ENCODE results near the gene MPP3. TPM values are rescaled to one million over a fixed set of nuclear protein-coding genes. Genes with fewer than 3 reads are reported as not detected.

Gene MPP3
- total and polyA plus RNA-seq, 2 of the 4 experiments (the other 2 are of a cell fraction) = 5.7 to 11.9 TPM

- H2BK15ac ChIP-seq (ENCODE audit: low read depth, low read length) = no peak overlapping the region
- no peak overlapping the region for H3K27ac ChIP-seq (ENCODE audit: insufficient read depth, low read length)
- H2AFZ ChIP-seq (replicated peaks; ENCODE audit: low read length, poor library complexity) = no peak overlapping the region
- dilution Hi-C loops (cut with HindIII; ENCODE audit: low sequenced_read_pairs, unreplicated experiment) (no loop called here), intact Hi-C loops (cut with micrococcal nuclease) (no loop called here), in situ Hi-C loops (cut with MboI; ENCODE audit: low sequenced_read_pairs) (no loop called here)
- ChIA-PET CTCF (no interaction called here), POLR2A (ENCODE audit: unreplicated experiment) (no interaction called here)
- H2BK20ac ChIP-seq (ENCODE audit: low read depth, low read length) = no peak overlapping the region
- H3K4me2 ChIP-seq (ENCODE audit: low read depth, low read length) = no peak overlapping the region
- no peak overlapping the region for H2AK5ac ChIP-seq (ENCODE audit: low read depth, low read length)
- H3K9ac ChIP-seq (ENCODE audit: low read depth, low read length) = no peak overlapping the region
- no TSS peak for BruUV-seq (replicated peaks)
- no peak overlapping the region for H3K4ac ChIP-seq (ENCODE audit: low read depth, low read length)
- no peak overlapping the region for H2BK5ac ChIP-seq (ENCODE audit: low read depth, low read length, poor library complexity, severe bottlenecking)
- H3K27me3 ChIP-seq (ENCODE audit: control insufficient read depth, insufficient read depth, low read length) = no peaks in the 10 kb centered on the region
- DNase-seq (no peak), ATAC-seq (ENCODE audit: low read depth) (no peak)
- no peak overlapping the region for H2AK9ac ChIP-seq (replicated peaks; ENCODE audit: low read depth, low read length, poor library complexity)
- peaks cover 5% of the 10 kb centered on the region for H3K36me3 ChIP-seq (ENCODE audit: control insufficient read depth, insufficient read depth, low read length)
- H4K8ac ChIP-seq (ENCODE audit: low read depth in 2 of 2, low read length in 2 of 2) = no peak overlapping the region
- H3K18ac ChIP-seq (ENCODE audit: low read depth, low read length) = no peak overlapping the region
- WGBS, 2 experiments (ENCODE audit: extremely low coverage in 2 of 2, insufficient read length in 1 of 2) = no CpG with 5 or more reads among the region's 3 CpGs
- no peak overlapping the region for H3K4me3 ChIP-seq (ENCODE audit: insufficient read depth, low read depth, low read length)
- no peak overlapping the region for H3K56ac ChIP-seq (ENCODE audit: extremely low read depth, insufficient read depth, low read length)
- 0 out of 2 replicates have a peak, but pooled peaks cover 5% of the 10 kb centered on the region for H3K9me1 ChIP-seq (ENCODE audit: insufficient read depth, low read length)
- no peaks in the 10 kb centered on the region; the same call in 1 of the 2 replicates for H3K9me3 ChIP-seq (ENCODE audit: control insufficient read depth, insufficient read depth, low read length)
- peaks cover 2% of the 10 kb centered on the region; the same call in 1 of the 2 replicates for H3K4me1 ChIP-seq (ENCODE audit: control insufficient read depth, insufficient read depth, low read length)
- H4K20me1 ChIP-seq (ENCODE audit: insufficient read depth, low read length) = peaks cover 5% of the 10 kb centered on the region; the same call in 1 of the 2 replicates
- H3K23ac ChIP-seq (ENCODE audit: low read depth, low read length) = no peak overlapping the region
- H2BK120ac ChIP-seq (ENCODE audit: low read depth, low read length) = no peak overlapping the region
- no peak overlapping the region for H4K5ac ChIP-seq (ENCODE audit: low read depth, low read length)
- no peak overlapping the region for H4K91ac ChIP-seq (ENCODE audit: insufficient read depth, low read depth, low read length)
- no peak overlapping the region for H3K14ac ChIP-seq (replicated peaks; ENCODE audit: low read depth, low read length)
- no peaks in the 10 kb centered on the region for H3K79me1 ChIP-seq (ENCODE audit: low read depth in 1 of 2, low read length in 2 of 2)
- TF ChIP-seq CEBPB (IDR thresholded peaks at IDR 0.05; ENCODE audit: low read depth, low read length) = no peak
- no peak for TF ChIP-seq MAFK (IDR thresholded peaks at IDR 0.05; ENCODE audit: low read depth, low read length)
- no peak for TF ChIP-seq RFX5 (IDR thresholded peaks at IDR 0.05; ENCODE audit: low read depth, low read length)
- no peak for TF ChIP-seq MXI1 (IDR thresholded peaks at IDR 0.05; ENCODE audit: borderline replicate concordance, low read depth, low read length)
- no peak for TF ChIP-seq NFE2L2 (IDR thresholded peaks at IDR 0.05; ENCODE audit: low read depth, low read length)
- no peak for TF ChIP-seq FOS (IDR thresholded peaks at IDR 0.05; ENCODE audit: low read depth, low read length)
- no peak for TF ChIP-seq CTCF (conservative IDR thresholded peaks at IDR 0.05; ENCODE audit: low read depth, low read length)
- no peak for TF ChIP-seq RCOR1 (IDR thresholded peaks at IDR 0.05; ENCODE audit: insufficient replicate concordance, low read length)
- no peak for TF ChIP-seq USF2 (IDR thresholded peaks at IDR 0.05; ENCODE audit: low read depth, low read length)
- no peak for TF ChIP-seq RAD21 (IDR thresholded peaks at IDR 0.05; ENCODE audit: low read length)
- no peak for TF ChIP-seq MAZ (IDR thresholded peaks at IDR 0.05; ENCODE audit: borderline replicate concordance, low read depth, low read length)
- TF ChIP-seq BHLHE40 (IDR thresholded peaks at IDR 0.05; ENCODE audit: low read depth, low read length) = no peak
Measured at GRCh38 chr17:43801844-43802243, 31.1 kb downstream of the MPP3 start.
